GM13976 (cell line): ENCODE results near the gene TRPM5.

ENCODE experiments used
- DNase-seq: peaks from one replicate; pipeline ENCODE4 v3.0.0; 2012; ENCODE audit warnings: low spot score
- in situ Hi-C: fragments of 300-500 bp; cut with MboI; formaldehyde crosslinking; loops from one replicate; pipeline ENCODE4 v1.12.0; 2022; ENCODE audit warnings: low sequenced_read_pairs, mixed read lengths, inconsistent platforms; ENCODE audit not compliant: unreplicated experiment
- TF ChIP-seq, protein P1 (sequence below): IDR thresholded peaks from 2 replicates; pipeline ENCODE4 v1.5.1; 2012; ENCODE audit warnings: borderline replicate concordance, mild to moderate bottlenecking; ENCODE audit not compliant: insufficient read depth; ENCODE audit errors: extremely low read depth, missing control alignments, control extremely low read depth

Gene TRPM5

GRCh38 chr11:2475136-2475918, 31.0 kb upstream of the TRPM5 start:
- no peak for DNase-seq
- in situ Hi-C loops, result no loop called here

GRCh38 chr11:2474059-2474901, 30.0 kb upstream of the TRPM5 start:
- in situ Hi-C loops, result no loop called here

More at GRCh38 chr11:2475136-2475918, 31.0 kb upstream of the TRPM5 start:
- TF ChIP-seq, protein P1, sequence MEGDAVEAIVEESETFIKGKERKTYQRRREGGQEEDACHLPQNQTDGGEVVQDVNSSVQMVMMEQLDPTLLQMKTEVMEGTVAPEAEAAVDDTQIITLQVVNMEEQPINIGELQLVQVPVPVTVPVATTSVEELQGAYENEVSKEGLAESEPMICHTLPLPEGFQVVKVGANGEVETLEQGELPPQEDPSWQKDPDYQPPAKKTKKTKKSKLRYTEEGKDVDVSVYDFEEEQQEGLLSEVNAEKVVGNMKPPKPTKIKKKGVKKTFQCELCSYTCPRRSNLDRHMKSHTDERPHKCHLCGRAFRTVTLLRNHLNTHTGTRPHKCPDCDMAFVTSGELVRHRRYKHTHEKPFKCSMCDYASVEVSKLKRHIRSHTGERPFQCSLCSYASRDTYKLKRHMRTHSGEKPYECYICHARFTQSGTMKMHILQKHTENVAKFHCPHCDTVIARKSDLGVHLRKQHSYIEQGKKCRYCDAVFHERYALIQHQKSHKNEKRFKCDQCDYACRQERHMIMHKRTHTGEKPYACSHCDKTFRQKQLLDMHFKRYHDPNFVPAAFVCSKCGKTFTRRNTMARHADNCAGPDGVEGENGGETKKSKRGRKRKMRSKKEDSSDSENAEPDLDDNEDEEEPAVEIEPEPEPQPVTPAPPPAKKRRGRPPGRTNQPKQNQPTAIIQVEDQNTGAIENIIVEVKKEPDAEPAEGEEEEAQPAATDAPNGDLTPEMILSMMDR, result no peak

DNA sequence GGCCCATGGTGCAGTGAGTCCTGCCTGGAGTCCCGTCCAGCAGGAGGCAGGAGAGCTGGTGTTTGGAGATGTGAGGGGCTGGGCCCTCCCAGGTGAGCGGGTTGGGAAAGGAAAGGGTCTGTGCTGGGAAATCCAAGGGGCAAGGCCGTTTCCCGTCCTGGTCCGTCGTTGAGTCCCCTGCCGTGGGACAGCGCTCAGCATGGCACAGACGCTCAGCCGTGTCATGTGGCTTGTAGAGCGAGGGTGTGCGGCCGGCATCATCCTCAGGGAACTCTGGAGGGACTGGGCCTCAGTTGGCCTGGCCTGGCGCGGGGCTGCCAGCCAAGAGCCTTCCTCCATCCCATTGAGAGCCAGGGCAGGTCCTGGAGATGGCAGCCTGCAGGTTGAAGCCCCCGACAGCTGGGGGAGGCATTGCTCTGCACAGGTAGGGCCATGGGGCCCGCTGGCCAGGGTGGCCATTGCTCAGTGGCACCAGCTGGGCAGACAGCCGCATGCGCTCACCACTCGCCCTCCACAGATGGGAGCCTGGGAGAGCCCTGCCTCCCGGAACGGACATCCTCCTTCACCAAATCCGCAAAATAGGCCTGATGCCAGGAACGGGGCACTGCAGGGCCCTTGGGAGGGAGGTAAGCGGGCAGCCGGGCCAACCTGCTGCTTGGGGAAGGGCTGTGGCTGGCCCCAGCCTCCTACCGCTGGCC, 29.2 kb upstream of the TRPM5 start:
- TF ChIP-seq, protein P1, result no peak
- in situ Hi-C loops, result no loop called here
- no peak for DNase-seq

More at GRCh38 chr11:2474059-2474901, 30.0 kb upstream of the TRPM5 start:
- no peak for DNase-seq
- TF ChIP-seq, protein P1, result no peak

- TF ChIP-seq, protein P1, result no peak
- in situ Hi-C loops, result no loop called here
- no peak for DNase-seq
These were observed 28.3 kb upstream of the TRPM5 start for GRCh38 chr11:2472428-2473186.

DNA sequence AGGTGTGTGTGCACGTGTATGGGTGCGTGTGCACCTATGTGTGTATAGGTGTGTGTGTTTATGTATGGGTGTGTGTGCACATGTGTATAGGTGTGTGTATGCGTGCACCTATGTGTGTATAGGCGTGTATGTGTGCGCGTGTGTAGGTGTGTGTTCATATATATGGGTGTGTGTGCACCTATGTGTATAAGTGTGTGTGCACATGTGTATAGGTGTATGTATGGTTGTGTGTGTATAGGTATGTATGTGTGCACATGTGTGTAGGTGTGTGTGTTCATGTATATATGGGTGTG, 27.4 kb upstream of the TRPM5 start:
- in situ Hi-C loops, result no loop called here
- DNase-seq, result no peak
- TF ChIP-seq, protein P1, result no peak
